Measurements from ENCODE around the gene ARL6IP6.
"Not testable (repeated sequence)": the region's sequence is repeated elsewhere in the genome, so short reads cannot be mapped to it uniquely, and the experiment has no call there.

The ARL6IP6 gene

DNA sequence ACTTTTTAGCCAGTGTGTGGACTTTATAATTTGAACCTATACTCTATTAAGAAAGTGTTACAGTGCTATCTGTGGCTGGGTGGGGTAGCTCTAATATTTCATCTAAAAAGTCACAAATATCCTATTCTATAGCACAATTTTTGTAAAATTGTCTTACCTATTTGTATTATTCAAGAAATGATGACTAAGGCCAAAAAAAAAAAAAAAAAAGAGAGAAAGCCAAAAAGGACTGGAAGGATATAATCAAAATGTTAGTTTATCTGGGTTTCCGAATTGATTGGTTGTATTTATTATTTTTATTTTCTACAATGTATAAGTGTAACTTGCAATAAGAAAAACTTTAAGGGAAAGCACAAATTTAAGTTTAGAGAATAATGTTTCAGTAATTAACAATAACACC is 5.5 kb downstream of the ARL6IP6 start:
- no peak for DNase-seq

DNA sequence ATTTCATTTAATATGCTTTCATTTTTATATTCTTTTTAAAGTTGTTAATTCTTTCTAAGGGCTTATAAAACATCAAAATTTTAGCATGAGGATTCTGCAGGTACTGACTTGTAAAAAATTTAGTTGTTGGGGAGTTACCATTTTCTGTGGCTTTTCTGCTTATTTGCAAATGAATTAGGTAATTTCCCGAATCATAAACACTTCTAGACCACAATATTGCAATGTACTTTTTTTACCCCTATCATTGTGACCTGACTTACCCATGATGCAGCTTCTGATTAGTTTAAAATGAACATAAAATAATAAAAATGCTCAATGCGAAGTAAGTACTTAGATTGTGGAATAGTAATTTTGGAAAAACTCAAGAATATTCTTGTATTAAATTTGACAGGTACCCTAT is 11.4 kb downstream of the ARL6IP6 start:
- no peak for DNase-seq

DNA sequence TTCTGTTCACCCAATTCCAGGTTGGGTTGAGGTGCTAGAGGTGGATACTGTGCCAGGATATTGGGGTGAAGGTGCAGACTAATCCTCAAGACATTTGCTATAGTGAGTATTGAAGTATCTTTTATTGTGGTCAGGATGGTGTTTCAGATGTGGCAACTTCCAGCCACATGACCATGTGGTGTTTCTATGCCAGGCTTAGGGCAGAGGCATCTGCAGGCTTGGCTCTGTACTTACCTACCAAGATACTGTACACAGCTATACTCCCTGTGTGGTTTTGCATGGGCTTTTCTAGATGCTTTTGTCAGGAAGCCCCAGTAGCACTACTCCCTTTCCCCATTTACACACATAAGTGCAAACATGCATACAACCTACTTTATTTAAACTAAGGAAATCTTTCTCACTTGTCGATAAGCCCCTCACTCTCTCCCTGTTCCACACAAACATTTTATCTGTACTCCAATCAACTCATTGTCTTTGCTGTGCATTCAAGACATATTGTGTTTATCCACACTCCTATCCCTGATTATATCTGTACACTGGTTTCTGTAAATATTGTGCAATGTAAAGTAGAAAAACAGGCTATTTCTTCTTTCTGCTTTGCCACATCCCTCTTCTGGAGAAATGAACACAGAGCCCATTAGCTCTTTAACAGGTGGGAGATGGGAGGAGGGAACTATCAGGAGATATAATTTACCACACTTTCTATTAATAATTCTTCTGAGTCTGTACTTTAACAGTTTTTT is 12.3 kb downstream of the ARL6IP6 start:
- DNase-seq, result no peak

DNA sequence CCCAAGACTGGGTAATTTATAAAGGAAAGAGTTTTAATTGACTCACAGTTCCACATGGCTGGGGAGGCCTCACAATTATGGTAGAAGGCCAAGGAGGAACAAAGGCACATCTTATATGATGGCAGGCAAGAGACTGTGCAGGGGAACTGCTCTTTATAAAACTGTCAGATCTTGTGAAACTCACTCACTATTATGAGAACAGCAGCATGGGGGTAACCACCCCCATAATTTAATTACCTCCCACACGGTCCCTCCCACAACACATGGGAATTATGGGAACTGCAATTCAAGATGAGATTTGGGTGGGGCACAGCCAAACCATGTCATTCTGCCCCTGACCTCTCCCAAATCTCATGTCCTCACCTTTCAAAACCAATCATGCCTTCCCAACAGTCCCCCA is 19.1 kb downstream of the ARL6IP6 start:
- not testable (repeated sequence) for DNase-seq

DNA sequence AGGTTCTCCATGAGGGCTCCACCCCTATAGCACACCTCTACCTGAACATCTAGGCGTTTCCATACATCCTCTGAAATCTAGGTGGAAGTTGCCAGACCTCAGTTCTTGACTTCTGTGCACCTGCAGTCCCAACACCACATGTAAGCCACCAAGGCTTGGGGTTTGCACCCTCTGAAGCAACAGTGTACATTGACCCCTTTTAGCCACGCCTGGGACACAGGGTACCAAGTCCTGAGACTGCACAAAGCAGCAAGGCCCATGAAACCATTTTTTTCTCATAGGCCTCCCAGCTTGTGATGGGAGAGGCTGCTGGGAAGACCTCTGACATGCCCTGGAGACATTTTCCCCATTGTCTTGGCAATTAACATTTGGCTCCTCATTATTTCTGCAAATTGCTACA is 20.0 kb downstream of the ARL6IP6 start:
- DNase-seq, result no peak

DNA sequence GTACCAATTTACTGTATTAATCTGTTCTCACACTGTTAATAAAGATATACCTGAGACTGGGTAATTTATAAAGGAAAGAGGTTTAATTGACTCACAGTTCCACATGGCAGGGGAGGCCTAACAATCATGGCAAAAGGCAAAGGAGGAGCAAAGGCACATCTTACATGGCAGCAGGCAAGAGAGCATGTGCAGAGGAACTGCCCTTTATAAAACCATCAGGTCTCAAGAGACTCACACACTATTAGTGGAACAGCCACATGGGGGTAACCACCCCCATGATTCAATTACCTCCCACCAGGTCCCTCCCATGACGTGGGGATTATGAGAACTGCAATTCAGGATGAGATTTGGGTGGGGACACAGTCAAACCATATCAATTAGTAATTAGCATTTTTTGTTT is 21.3 kb downstream of the ARL6IP6 start:
- not testable (repeated sequence) for DNase-seq

DNA sequence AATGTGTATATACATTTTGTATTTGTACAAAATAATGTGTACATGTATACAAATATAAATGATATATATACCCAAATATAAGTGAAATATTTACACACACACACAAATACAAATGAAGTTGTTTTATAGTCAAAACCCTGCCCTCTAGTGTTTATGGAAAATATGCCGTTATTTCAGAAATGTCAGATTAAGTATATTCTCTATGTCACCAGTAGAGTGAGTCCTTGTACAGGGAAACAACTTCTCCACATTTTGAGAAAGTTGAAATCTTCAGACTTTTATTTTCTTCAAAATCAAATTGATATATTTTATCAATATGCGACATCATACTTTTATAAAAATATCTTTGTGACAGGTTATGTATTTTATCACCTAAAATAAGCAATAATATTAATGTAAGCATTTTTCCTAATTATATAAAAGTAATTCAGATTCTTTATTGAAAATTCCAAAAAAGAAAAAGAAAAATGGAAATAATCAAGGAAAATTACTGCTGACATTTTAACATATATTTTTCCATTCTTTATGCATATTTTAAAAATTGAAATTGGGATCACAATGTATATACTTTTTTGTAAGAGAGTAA is 22.4 kb downstream of the ARL6IP6 start:
- peak in 1 of 2 experiments; percentile 68 for DNase-seq

DNA sequence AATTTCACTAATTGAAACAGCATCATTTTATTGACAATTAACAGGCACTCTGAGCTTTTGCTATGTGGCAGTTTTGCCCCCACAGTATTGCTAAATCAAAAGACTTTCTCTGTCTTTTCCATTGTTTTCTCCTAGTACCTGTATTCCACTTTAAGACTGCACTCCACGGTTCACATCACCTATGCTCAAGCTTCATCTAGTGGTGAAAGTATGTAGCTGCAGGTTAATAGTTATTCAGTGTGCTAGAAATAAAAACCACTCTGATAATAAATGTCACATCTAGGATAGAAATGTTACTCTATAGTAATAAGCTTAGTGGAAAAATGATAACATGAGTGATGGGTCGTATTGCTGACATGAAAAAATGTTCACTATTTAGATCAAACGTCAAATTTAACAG is 24.6 kb downstream of the ARL6IP6 start:
- DNase-seq, result peak in 1 of 2 experiments; percentile 26

DNA sequence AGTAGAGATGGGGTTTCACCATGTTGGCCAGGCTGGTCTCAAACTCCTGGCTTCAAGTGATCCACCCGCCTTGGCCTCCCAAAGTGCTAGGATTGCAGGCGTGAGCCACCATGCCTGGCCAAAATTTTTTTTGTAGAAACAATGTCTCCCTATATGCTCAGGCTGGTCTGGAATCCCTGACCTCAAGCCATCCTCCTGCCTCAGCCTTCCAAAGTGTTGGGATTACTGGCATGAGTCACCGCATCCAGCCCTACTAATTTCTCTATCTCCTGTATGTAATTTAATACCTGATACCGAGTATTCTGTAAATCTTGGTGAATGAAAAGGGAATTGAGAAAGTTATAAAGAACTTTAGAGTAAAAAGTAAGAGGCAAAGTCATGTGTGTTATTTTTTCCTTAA is 29.3 kb downstream of the ARL6IP6 start:
- DNase-seq, result not testable (repeated sequence)

DNA sequence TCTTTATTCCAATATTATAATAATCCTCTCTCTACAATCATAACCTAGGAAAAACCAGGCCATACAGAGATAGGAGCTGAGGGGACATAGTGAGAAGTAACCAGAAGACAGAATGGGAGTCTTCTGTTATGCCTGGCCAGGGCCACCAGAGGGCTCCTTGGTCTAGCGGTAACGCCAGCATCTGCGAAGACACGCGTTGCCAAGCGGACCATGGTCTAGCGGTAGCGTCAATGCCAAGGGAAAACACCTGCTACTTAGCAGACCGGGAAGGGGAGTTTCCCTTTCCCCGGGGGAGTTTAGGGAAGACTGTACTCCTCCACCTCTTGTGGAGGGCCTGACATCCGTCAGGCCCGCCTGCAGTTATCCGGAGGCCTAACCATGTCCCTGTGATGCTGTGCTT is 36.6 kb downstream of the ARL6IP6 start:
- no peak for DNase-seq

DNA sequence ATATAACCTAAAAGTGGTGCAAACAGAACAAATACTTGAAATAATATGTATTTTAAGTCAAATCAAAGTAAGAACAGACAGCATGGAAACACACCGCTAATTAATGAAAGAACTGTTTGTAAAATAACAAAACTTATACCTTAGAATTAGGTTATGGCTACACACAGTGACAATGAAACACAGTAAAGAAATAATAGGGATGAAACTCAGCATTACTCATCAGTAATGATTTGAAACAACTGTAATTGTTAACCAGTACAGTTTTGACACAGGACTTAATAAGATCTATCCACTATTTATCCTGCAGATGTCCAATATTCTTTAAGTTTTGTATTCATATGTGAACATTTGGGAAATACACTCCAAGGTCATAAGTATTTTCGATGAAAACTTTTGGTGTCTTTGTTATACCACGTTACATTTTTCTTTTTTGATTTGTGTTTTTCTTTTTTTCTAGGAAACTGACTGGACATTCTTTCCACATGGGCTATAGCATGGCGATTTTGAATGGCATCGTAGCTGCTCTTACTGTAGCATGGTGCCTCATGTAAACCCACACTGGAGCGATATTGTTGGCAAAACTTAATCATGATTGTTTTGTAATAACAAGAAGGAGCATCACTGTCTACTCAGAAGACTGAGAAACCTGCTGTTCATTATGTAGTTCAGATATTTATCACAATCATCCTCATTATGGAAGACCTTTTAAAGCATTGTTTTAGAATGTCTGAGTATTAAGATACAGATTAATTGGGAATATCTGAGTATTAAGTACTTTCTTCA is 41.1 kb downstream of the ARL6IP6 start:
- no peak for DNase-seq

DNA sequence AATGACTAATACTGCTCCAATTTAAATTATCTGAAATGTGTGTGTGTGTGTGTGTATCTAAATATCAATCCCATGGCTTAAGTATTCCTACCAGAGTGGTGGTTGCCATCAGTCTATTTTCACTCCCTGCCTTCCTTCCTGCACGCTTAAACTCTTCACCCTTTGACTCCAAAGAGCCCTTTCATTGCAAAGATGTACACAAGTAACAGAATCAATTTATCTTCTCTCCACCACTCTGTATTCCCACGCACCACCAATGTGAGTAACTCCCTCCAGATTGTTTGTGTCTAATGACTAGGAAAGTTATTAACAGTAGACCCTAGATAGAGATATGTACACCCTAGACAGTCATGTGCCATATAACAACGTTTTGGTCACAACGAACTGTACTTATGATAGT is 42.8 kb downstream of the ARL6IP6 start:
- no peak for DNase-seq

DNA sequence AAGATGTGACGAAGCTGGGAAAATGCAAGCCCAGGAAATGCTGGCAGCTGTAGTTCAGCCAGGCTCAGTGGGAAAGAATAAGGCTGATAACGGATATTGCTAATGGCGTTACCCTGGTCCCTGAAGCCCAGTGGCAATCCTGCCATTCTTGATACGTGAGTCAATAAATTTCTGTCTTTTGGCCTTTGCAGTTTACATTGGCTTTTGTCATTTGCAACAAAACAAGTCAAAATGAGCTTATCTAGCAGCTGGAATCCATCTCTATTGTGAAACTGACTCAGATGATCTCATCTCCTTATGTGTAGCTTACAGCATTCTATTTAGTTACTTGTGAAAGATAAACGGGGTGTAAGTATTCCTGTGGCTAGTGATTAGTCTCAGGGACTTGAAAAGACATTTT is 43.8 kb downstream of the ARL6IP6 start:
- no peak for DNase-seq

DNA sequence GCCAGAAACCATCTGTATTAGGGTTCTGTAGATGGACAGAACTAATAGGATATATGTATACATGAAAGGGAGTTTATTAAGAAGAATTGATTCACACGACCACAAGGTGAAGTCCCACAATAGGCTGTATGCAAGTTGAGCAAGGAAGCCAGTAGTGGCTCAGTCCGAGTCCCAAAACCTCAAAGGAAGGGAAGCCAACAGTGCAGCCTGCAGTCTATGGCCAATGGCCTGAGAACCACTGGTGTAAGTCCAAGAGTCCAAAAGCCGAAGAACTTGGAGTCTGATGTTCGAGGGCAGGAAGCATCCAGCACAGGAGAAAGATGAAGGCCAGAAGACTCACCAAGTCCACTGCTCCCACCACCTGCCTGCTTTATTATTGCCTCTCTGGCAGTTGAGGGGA is 44.8 kb downstream of the ARL6IP6 start:
- DNase-seq, result not testable (repeated sequence)

DNA sequence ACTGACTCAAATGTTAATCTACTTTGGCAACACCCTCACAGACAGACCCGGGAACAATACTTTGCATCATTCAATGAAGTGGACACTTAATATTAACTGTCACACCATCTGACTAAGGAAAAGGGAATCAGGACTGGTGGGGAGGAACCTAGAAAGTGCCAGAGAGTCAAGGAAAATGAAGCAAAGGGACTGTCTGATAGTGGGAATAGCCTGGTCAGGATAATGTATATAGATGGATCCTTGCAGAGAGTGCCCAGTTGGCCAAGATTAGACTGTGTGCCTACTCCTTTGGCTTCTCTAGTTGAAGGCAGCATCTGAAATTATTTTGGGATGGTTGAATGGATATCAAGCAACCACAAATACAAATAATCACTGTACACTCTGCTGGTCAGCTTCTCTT is 45.2 kb downstream of the ARL6IP6 start:
- DNase-seq, result no peak

DNA sequence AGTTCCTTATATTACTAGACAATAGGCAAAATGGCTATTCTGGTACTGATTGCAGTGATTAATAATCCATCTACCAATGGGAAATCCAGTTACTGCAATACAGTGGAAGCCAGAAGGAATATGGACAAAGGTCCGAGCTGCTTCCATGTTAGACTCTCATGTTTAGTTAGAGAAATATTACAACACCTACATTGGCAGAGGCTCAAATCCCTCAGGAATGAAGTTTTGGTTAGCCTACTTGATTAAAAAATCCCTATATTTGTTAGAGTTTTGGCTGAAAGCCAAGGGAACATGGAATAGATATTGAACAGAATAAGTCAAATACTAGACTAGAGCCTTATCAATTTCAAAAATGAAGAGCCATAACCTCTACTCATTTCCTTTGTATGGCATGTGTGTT is 48.5 kb downstream of the ARL6IP6 start:
- DNase-seq, result no peak

DNA sequence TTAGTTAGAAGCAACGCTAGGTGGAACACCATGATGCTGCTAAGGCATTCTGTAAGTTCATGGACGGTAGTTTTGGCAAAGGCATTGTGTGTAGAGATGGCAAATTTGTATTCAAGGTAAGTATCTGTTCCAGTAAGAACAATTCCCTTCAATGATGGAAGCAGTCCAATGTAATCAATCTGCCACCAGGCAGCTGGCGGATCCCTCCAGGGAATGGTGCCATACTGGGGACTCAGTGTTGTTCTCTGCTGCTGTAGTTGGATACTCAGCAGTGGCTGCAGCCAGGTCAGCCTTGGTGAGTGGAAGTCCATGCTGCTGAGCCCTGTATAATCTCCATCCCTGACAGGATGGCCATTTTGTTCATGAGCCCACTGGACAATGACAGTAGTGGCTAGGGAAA is 62.8 kb downstream of the ARL6IP6 start:
- DNase-seq, result no peak

DNA sequence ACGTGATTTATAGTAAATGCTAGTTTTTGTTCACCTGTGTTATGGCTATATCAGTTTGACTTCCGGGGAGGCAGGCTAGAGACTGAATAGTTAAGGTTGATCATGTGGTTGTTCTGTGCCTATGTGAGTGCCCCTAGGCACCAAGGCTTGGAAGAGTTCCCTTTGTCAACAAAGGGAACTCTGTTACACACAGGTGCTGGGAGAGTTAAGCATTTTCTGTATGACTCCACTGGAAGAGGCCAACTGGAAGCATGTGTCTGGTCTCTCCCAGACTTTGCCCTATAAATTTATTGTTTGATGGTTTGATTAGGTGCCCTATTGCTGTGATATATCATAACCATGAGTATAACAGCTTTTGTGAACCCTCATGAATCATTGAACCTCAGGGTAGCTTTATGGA is 63.8 kb downstream of the ARL6IP6 start:
- no peak for DNase-seq

DNA sequence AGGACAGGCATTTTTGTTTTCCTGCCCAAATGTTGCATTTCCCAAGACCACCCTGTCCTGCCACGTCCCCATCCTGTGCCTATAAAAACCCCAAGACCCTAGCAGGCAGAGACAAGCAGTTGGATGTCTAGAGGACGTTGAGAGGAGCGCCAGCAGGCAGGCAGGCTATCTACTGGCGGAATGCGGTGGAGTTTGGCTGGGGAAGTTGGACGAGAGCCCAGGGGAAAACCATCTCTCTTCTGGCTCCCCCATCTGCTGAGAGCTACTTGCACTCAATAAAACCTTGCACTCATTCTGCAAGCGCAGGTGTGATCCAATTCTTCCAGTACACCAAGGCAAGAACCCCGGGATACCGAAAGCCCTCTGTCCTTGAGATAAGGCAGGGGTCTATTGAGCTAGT is 72.5 kb downstream of the ARL6IP6 start:
- no peak for DNase-seq

DNA sequence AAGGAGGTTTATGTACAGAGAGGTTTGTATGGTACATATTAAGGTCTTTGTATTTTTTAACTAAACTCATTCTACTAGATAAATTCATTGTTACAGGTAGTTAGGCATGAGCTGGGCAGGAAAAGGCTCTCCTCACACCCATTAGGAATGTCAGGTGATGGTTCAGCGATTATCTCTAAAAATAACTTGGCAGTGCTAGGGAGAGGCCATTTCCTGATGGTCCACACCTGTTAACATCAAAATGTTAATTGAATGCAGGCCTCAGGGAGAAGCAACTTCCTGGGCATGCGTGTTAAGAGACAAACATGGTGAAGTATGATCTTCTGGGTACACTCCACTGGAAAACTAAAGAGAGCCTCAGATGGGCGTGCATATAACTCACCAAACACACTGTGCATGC is 73.6 kb downstream of the ARL6IP6 start:
- DNase-seq, result no peak

DNA sequence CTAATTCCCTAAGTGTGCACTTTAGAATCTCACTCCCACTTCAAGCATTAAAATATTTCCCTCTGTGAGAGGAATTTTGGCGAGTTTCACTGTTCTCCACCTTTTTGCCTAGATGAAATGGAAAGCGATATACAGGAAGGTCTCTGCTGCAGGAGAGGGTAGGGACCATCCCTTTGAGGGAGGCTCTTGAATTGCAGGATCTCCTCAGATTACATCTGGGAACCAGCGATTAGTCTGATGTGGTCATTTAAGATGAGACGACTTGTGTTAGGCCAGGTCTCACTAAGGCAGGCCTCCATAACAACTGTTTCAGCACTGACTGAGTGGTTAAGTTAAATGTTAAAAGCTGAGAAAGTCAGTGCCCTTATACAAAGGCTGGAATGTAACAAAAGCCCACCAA is 74.6 kb downstream of the ARL6IP6 start:
- DNase-seq, result no peak

DNA sequence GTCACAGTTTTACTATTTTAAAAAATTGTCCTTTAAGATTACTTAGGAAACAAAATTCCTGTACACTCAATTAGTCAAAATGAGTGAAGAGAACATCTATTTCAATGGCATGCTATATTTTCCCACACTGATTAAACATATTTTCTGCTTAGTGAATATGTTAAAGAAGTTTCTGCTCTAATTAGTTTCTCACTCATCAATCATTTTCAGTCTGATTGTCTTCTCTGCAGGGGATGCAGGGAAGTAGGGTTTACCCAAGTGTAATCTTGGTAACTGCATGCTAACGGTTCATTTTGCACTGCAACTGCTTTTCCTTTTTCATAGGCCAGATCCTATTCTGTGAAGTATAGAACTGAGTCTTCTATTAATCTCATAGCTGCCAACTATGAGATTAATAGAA is 78.5 kb downstream of the ARL6IP6 start:
- DNase-seq, result no peak

DNA sequence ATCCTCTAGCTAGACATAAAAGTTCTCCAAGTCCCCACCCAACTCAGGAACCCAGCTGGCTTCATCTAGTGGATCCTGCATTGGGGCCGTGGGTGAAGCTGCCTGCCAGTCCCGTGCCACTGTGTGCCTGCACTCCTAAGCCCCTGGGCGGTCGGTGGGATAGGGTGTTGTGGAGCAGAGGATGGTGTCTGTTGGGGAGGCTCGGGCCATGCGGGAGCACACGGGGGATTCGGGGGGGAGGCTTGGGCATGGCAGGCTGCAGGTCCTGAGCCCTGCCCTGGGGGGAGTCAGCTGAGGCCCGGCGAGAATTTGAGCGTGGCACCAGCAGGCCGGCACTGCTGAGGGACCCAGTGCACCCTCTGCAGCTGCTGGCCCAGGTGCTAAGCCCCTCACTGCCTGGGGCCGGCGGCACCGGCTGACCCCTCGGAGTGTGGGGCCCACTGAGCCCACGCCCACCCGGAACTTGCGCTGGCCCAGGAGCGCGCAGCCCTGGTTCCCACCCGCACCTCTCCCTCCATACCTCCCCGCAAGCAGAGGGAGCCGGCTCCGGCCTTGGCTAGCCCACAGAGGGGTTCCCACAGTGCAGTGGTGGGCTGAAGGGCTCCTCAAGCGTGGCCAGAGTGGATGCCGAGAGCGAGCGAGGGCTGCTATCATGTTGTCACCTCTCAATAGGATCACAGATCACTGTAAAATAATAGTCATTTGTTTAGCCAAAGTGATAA is 86.4 kb downstream of the ARL6IP6 start:
- no peak for DNase-seq

DNA sequence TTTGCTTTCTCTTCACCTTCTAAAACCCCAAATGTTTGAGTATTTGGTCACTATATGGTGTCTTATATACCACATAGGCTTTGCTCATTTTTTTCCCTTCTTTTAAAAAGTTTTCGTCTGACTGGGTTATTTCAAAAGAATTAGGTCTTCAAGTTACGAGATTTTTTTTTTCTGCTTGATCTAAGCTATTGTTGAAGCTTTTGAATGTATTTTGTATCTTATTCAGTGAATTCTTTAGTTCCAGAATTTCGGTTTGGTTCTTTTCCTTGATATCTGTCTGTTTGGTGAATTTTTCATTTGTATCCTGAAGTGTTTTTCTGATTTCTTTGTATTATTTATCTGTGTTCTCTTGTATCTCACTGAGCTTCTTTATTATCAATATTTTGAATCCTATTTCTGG is 93.5 kb downstream of the ARL6IP6 start:
- DNase-seq, result no peak
